NCI-H524 (cell line): ENCODE measurements around the gene AFF3.
A peak's percentile ranks its signal among the peaks of the same experiment; 100 is the strongest.
"Not testable (repeated sequence)": the region's sequence is repeated elsewhere in the genome, so short reads cannot be mapped to it uniquely, and the experiment has no call there.

ENCODE experiments used
- DNase-seq, 2 experiments: peaks; one replicate each; lab custom pipeline; 2025; lab: John Stamatoyannopoulos, UW

Gene AFF3

DNA sequence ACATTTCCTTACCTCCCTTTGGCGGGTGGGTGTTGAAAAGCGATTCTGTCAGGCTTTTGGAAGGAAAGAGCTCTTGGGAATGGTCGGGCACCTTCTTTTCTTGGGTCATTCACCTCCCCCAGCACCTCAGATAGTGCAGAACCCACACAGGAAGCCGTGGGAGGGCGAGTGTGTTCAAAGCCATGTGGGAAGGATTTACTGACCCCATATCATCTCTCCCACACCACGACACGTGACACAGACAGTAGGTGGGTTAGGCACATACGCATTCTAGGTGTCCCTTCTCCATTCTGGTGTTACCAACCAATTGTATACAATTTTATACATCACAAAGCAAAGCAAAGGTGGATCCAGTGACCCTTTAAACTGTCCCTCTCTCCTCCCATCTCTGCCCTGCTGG, 388.9 kb downstream of the AFF3 start:
- DNase-seq = no peak

DNA sequence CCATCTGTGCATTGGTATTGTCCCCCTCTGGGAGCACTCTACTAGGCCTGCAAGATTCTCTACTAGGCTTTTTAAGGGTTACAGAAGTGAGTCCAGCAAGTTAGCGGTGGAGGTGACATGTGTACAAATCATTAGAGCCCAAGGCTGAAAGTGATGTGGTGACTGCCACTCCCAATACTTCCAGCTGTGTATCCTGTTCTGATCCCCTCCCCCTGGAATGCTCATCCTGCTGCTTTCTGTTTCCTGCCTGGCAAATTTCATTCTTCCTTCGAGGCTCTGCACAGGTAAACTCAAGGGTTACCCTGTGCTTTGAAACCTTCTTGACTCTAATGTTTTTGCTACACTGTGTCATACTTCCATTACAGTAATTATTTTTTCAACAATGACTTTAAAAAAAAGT, 394.0 kb downstream of the AFF3 start:
- DNase-seq = no peak

DNA sequence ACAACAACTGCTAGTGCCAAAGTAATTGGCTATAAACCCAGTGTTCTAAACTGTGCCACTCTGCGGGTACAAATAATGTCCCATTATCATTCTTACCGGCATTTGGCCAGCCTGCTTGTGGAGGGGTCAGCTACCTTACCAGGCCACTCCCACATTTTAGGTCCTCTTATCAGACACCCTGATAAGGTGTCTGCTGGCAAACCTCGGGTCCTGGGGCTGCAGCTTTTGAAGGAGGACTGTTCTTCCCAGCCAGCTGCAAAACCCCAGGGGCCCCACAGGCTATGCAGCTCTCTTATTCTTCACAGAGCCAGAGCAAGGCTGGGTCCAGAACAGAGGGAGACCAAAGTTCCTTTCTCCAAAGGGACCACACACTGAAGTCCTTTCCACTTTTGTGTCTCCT, 394.5 kb downstream of the AFF3 start:
- no peak for DNase-seq

DNA sequence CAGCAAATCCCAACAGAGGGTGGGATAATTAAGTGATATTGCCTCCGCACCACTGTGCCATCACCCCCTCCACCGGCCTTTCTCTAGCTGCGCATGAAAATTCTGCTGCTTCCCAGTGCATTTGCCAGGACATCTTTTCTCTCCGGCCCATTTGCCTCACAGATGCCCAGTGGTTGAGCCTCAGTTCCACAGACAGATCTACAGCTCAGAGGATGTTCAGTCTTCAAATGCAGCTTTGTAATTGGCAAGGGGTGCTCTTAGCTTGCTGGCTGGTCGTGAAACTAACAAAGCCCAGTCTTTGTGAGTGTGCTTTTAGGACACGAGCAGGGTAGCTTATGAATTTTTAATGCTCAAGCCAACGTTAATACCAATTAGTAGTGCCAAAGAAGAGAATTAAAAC, 399.2 kb downstream of the AFF3 start:
- no peak for DNase-seq

DNA sequence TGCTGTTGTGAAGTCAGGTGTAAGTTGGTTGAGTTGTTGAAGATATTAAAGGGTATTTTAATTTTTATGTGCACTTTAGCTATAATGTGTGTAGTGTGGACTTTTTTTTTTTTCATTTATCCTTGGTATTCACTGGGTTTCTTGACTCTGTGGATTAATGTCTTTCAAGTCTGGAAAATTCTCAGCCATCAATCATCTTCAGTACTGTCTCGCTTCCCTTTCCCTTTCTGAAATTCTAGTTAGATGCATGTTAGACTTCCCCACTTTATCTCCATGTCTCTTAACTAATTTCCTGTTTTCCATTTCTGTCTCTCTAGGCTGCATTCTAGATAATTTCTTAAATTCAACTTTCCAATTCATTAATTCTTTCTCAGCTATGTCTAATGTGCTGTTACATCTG, 404.9 kb downstream of the AFF3 start:
- DNase-seq = no peak

DNA sequence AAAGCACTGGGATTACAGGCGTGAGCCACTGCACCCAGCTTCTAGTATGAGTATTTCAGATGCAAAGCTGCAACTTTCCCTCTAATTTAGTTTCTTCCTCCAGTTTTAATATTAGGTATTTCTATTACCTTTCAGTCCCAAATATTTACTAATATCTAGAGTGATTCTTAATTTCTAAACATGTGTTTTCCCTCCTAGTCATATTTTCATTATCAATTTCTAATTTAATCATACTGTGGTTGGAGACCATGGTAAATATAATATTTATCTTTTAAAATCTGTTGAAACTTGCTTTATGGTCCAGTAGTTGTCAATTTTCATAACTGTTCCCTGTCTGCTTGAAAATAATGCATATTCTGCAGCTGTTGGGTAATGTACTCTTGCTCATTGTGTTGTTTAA, 406.6 kb downstream of the AFF3 start:
- no peak for DNase-seq

DNA sequence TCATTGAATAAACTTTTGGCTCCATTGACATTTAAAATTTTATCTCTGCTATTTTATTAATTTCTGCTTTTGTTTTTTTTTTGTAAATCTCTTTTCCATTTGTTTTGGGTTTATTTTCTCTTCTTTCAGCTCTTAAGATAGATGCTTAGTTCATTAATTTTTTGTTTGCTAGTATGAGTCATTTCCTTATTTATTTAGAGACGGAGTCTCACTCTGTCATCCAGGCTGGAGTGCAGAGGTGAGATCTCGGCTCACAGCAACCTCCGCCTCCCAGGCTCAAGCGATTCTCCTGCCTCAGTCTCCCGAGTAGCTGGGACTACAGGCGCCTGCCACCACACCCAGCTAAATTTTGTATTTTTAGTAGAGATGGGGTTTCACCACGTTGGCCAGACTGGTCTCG, 407.1 kb downstream of the AFF3 start:
- not testable (repeated sequence) for DNase-seq

DNA sequence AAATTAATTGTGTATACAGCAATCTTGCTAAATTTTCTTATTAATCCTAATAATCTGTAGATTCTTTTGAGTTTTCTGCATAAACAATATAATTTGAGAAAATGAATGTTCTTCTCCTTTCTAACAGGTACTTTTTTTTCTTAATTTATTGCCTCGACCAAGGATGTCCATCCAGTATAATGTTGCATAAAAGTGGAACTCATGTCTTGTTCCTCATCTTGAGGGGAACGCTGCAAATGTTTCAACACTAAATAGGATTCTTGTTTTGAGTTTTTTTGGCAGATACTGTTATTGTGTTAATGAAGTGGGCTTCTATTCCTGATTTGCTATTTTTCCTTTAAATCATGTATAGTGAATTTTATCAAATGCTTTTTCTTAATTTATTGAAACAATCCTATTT, 408.2 kb downstream of the AFF3 start:
- no peak for DNase-seq

DNA sequence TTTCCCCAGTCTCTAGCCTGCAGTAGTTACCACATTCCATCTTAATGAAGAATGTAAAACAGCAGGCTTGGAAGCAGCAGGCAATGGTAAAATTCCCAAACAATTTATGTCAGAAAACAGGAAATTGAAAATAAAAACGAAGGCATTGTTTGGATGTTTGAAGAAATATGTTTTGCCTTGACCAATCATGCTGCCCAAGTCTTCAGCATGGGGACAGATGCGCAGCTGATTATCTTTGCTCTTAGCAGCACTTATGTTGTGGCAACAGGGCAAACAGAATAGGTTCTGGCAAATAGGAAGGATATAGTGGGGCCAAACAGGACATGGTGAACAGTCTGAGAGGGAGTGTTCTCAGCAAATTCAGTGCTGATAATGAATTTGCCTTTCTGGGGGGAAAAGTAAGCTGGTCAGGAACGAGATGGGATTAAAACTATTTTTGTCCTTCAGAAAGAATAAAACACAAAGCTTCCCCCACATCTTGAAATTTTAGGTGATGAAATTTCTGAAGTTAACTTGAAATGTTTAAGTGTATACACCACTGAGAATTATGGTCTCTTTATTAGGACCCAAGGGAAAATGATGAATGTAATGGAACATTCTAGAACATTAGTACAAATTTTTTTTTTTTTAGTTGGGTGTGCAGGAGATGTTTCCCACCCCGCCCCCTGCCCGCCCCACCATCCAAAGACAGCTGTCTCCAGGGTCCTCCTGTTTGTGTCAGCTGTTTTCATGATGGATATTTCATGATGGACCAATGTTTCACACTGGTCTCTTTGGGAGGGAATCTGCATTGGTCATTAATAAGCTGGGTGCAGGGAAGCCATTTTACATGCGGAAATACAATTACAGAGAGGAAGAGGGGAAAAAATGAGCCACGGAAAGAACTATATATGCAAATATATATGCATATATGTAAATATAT, 413.0 kb downstream of the AFF3 start:
- DNase-seq = peak; percentile 32 to 57

DNA sequence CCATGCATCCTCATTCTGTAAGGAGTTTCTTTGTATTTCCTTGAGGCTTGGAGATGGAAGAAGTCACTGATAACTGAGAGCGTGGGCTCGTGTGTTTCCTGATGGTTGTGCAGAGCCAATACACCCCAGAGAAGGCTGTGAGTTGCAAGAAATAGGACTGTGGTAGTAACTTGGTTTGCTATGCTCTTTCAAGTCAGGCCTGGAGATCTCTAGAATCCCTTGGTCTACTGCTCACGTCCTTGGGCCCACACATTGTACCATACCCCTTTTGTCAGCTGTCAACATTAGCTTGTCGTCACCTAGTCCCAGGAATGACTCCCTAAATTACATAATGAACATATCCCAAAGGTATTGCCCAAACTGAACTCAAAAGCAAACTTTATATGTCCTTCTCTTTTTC, 414.2 kb downstream of the AFF3 start:
- DNase-seq = no peak

DNA sequence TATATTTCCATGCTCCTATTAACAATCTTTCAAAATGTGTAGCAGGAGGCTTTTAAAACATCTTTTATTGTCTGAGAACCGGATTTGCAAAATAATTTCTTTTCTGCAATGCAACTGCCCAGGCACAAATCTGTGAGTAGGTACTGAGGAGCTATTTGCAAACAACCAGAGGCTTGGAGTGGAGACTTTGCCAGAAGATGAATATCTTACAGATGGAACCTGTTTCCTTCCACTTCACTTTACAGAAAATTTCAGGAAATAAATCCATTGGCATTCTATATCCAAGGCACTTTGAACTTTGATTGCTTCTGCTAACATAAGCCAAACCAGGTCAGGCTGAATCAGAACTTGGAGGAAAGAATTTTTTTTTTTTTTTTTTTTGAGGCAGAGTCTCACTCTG, 415.2 kb downstream of the AFF3 start:
- no peak for DNase-seq

DNA sequence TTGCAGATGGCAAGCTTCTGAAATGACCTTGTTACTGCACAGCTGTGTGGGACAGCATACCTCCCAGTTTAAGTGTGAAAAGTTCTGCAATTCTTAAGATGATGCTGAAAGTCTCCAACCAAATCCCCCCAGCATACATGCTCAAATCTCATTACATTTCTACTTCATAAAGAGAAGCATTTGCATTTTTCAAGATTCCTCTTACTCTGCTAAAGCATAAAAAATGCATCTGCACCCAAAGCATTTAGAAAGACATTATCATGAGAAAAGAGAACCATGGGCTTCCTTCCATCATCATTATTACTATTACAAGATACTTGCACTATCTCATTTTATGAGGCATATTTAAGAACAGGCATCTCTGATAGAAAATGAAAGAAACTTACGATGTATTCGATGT, 415.7 kb downstream of the AFF3 start:
- no peak for DNase-seq

DNA sequence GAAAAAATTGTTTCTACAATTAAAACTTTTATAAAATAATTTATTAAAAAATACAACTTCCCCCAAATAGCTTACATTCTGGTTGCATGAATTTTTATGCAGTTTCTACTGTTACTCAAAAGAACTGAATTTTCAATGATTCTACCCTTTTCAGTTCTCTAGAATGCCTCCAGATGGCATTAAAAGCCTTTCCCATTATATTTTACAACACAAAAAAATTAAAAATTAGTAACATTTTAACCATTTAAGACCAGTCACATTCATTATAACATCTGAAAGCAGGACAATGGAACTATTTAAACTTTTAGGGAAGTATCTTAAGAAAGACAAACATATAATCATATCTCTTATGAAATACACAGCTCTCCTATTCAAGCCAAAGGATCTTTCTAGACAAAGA, 416.6 kb downstream of the AFF3 start:
- DNase-seq = no peak

DNA sequence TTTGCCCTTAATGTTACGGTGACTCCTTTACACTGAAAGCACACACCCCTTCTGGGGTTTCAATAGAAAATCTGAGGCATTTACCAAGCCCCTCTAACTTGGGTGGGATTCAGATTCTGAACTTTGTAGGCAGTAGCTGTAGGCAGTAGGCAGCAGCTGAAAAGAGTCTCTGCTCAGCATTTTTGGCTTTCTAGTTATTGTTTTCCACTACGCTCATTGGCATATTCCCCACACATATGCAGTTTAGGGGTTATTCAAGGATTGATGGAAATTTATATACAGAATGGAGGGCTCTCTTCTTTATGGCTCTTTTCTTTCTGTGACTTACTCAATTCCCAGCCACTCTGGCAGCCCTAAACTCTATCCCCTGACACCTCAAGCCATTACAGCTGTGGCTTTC, 419.9 kb downstream of the AFF3 start:
- no peak for DNase-seq

DNA sequence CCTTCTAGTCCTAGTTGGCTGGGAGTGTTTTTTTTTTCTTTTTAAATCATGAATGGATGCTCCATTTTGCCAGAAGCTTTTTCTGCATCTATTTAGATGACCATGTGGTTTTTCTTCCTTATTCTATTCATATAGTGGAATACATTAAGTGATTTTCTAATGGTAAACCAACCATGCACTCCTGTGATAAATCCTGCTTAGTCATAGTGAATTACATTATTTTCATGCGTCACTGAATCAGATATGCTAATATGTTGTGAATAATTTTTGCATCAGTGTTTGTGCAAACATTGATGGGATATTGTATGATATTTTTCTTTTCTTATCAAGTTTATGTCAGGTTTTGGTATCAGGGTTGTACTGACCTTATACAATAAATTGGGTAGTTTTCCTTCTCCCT, 423.3 kb downstream of the AFF3 start:
- DNase-seq = no peak

DNA sequence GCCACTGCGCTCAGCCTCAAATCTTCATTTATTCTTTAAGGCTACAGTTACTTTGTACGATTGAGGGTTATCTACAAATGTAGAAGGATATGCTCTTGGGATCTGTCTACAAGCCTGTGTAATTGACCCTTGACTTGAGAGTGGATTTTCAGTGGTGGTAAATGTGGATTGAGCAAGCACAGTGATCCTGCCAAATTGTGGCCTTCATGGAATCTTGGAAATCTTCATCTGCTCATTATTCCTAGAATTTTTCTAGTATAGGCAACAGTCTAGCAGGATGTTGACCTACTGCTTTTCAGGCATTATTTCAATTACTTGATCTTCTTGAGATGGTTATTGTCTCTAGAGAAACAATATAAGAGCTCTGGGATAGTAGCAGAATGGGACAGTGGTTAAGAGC, 426.4 kb downstream of the AFF3 start:
- DNase-seq = no peak

DNA sequence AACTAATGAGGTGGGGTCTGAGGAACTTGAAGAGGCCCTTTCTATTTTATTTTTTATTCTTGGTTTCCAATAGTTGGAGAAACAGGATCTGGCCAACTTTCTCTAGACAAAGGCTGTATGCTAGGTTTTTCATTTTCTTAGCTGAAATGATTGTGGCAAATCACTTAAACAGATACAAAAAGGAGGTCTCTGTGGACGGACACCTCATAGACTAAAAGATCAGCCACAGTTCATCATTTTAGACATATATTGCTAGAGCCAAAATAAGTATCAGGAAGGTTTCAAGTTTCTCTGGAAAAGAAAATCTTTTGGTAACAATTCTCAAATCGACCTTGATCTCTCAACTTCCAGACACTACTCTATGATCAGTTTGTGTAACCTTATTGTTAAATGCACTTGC, 428.0 kb downstream of the AFF3 start:
- DNase-seq = no peak

DNA sequence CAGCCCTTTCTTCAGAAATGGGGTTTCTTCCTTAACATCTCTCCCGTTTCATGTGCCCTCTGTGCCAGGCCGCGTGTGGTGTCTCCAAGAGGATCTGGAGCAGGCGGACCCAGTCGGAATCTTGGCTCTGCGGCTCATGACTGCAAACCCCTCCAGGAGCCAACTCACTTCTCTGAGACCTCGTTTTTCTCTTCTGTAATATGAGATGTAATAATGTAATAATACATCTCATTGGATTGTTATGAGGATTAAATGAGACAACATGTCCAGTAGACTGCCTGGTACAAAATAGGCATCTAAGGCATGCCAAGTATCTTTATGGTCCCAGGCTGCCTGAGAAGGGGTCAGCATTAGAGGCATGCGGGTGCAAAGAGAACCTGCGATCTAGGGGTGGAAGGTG, 431.2 kb downstream of the AFF3 start:
- DNase-seq = no peak

DNA sequence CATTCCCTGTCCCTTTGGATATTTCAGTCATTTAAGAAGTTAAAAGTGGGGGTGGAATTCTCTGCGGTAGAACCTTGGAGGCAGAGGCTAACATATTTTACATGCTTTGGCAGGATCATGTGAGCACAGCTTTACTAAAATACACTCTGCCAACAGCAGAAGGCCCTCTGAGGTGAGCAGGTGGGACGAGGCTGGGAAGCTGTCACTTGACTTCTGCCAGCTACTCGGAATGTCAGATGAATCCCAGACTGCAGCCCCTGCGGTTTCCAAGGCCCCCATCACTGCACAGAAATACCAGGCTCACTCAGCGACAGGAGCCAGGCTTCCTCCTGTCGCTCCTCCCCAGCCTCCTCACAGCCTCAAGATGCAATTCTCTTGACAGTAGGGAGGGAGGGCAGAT, 431.7 kb downstream of the AFF3 start:
- peak; percentile 32 to 77 for DNase-seq

DNA sequence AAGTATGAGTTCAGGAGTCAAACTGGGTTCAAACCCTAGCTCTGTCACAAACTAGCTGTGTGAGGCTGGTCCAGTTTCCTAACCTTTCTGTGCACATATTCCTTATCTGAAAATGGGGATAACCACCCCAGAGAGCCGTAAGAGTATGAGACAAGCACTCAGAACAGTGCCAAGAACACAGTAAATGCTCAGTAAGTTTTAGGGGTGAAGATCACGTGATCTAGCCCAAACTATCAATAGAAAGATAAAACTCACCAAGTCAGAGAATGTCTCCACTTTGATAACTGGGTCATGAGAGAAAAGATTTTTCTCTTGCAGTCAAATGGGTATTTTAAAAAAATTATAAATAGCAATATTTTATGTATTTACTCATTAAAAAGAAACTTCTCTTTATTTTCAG, 433.2 kb downstream of the AFF3 start:
- no peak for DNase-seq

DNA sequence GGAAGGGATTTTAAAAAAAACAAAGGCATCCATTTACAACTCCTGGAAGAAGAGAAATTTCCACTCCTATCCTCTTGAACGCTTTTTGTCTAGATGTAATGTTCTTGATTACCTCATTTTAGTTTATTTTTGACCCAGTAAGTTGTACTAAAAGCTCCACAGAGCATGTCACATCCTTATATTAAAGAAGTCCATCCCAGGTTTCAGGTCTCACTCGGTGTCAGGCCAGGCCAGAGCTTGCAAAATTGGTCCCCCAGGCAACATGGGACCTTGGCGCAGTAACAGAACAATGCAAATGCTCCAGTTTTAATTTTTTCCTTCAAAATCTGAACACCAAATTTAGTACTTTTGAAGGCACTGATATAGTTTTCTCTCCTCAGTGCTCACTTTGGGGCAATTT, 434.2 kb downstream of the AFF3 start:
- no peak for DNase-seq

DNA sequence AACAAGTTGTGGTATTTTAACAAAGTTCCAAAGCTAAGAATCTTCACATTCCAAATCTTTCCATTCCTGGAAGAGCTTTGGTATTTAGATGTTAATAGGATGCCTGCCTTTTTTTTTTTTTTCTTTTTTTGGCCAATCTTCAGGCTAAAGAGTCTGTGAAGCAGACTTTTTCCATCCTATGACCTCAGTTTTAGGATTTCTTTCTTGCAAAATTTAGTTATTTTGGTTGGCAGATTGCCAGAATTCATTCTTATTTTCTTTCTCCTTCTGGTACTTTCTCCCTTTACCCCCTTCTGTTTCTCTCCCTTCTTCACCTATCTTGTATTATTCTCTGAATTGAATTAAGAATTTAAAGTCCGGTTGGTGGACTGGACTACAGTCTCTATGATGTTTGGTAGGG, 434.8 kb downstream of the AFF3 start:
- DNase-seq = no peak

DNA sequence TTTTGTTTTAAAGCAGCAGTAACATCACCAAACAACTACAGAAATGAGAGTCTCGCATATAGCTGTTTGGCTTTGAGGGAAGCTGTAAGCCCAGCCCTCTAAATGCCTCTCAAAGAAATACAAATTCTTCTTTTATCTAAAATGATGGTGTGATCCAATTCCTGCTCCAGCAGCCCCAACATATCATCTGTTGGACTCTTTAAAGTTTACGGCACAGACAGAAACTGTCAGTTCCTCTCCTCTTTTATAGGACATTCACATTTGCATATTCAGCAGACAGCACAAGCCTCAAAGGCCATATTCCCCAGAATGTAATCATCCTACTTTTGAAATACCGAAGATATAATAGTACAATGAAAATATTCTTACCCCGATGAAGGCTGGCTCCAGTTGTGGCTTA, 435.7 kb downstream of the AFF3 start:
- no peak for DNase-seq

DNA sequence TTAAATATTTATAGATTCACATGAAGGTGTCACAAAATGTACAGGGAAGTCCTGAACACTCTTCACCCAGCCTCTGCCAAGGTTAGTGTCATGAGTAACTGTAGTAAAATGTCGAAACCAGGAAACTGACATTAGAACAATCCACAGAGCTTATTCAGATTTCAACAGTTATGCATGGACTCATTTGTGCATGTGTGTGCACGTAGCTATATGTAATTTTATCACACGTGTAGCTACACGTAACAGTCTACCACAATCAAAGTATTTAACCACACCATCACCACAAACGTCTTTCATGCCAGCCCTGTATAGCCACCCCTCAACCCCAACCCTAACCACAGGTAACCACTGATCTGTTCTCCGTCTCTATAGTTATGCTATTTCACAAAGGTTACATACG, 440.9 kb downstream of the AFF3 start:
- no peak for DNase-seq
